Esophagus squamous epithelium (tissue), 5 donors: ENCODE results near the gene TSPAN32. TPM values are rescaled to one million over a fixed set of nuclear protein-coding genes. Genes with fewer than 3 reads are reported as not detected.
"Not testable (repeated sequence)": the region's sequence is repeated elsewhere in the genome, so short reads cannot be mapped to it uniquely, and the experiment has no call there.

Experiments used
- DNase-seq: peaks from one replicate; lab custom pipeline; 2025; lab: John Stamatoyannopoulos, UW
- H3K27ac ChIP-seq, 4 donors: fragments of 200-600 bp; sonication (generic); one replicate each; pipeline ENCODE4 v1.5.1; 2016 to 2019; ENCODE audit warnings: mild to moderate bottlenecking in 1 of 4
- H3K27me3 ChIP-seq, 4 donors: fragments of 200-600 bp; sonication (generic); 1 replicate in 3 of 4; 2 replicates in 1 of 4; pipeline versions ENCODE4 v1.5.1 to v1.6.0; 2017 to 2021; ENCODE audit warnings: antibody characterized with exemption in 1 of 4
- H3K36me3 ChIP-seq, 3 donors: fragments of 200-600 bp; sonication (generic); one replicate each; pipeline ENCODE4 v1.5.1; 2016 to 2019
- H3K4me1 ChIP-seq, 3 donors: fragments of 200-600 bp; sonication (generic); one replicate each; pipeline ENCODE4 v1.5.1; 2017 to 2019
- H3K4me3 ChIP-seq, 4 donors: fragments of 200-600 bp; sonication (generic); 1 replicate in 3 of 4; 2 replicates in 1 of 4; pipeline ENCODE4 v1.5.1; 2016 to 2019; ENCODE audit warnings: mild to moderate bottlenecking in 2 of 4, moderate library complexity in 1 of 4
- H3K9me3 ChIP-seq, 3 donors: fragments of 200-600 bp; sonication (generic); one replicate each; pipeline ENCODE4 v1.5.1; 2016 to 2019
- POLR2A ChIP-seq, 4 donors: fragments of 450-650 bp; IDR thresholded peaks; one replicate each; pipeline ENCODE4 v1.6.1; 2017; ENCODE audit warnings: antibody characterized with exemption in 4 of 4, mild to moderate bottlenecking in 4 of 4, moderate library complexity in 3 of 4
- WGBS, 2 donors: methylation state at CpG; one replicate each; pipeline ENCODE4 v1.1.5; 2018; 5-methylcytosine and 5-hydroxymethylcytosine counted together
- intact Hi-C: fragments of 100-400 bp; cut with DNase I; formaldehyde crosslinking; loops from one replicate; pipeline ENCODE4 v1.15.0; 2022
- total RNA-seq, 4 donors: library from RNA; depleted of rRNA; stranded (reverse); fragments of >200 nt; gene quantifications; one replicate each; pipeline ENCODE4 v1.1.0, GENCODE V29; 2016
- TF ChIP-seq, protein P1 (sequence below), 6 experiments: fragments of 450-650 bp in 4 of 6; fragments of 200-600 bp in 2 of 6; sonication (generic) in 2 of 6; IDR thresholded peaks; one replicate each; pipeline ENCODE4 v1.5.1; 2016 to 2019; ENCODE audit warnings: antibody characterized with exemption in 6 of 6, mild to moderate bottlenecking in 4 of 6, moderate library complexity in 4 of 6
- donor health status: DM: yes; HTN: yes; CAD: no.

TSPAN32 gene
- total RNA-seq, 4 donors from 2014 or later, result 2.5 TPM; not detected in 3

DNA sequence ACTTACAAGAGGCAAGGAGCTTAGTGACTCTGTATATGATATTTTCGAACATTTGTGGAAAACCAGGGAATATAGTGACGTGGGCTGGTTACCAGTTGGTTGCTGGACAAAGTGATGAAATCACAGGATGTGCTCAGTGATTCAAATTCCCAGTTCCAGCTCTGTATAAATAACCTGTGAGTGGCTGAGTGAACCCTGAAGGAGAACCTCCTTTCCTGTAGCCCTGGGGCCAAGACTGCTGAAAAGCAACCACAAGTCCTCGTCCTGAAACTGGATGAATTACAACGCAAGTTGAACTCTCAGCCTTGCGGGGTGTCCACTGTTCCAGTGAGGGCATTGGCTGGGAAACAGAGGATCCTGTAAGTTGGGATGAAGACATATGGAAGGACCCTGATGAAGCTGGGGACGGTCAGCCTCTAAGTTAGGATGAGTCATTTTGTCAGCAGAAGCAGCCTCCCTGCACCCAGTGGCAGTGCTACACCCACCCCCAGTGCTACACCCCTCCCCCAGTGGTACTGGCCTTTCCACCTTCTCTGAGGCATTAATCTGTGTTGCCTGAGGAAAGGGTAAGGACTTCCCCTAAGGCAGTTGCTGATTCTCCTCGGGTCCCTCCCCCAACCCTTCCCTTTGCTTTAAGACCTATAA is 53.3 kb downstream of the TSPAN32 start:
- Histone ChIP-seq H3K9me3 (peaks cover 0 to 8% (median 0%) of the 10 kb centered on the region in 3 donors), H3K36me3 (no peaks in the 10 kb centered on the region), H3K4me3 (no peak overlapping the region), H3K27me3 (peaks cover 0 to 27% (median 0%) of the 10 kb centered on the region in 4 donors), H3K4me1 (no peaks in the 10 kb centered on the region), H3K27ac (no peak overlapping the region)
- DNase-seq, result no peak
- TF ChIP-seq, protein P1, sequence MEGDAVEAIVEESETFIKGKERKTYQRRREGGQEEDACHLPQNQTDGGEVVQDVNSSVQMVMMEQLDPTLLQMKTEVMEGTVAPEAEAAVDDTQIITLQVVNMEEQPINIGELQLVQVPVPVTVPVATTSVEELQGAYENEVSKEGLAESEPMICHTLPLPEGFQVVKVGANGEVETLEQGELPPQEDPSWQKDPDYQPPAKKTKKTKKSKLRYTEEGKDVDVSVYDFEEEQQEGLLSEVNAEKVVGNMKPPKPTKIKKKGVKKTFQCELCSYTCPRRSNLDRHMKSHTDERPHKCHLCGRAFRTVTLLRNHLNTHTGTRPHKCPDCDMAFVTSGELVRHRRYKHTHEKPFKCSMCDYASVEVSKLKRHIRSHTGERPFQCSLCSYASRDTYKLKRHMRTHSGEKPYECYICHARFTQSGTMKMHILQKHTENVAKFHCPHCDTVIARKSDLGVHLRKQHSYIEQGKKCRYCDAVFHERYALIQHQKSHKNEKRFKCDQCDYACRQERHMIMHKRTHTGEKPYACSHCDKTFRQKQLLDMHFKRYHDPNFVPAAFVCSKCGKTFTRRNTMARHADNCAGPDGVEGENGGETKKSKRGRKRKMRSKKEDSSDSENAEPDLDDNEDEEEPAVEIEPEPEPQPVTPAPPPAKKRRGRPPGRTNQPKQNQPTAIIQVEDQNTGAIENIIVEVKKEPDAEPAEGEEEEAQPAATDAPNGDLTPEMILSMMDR (IDR thresholded peaks at IDR 0.05), result no peak
- TF ChIP-seq POLR2A (IDR thresholded peaks at IDR 0.05), result no peak
- WGBS, 2 donors, result 62 to 69% methylated on average over 6 to 7 of the region's 7 CpGs
- intact Hi-C loops, result no loop called here

DNA sequence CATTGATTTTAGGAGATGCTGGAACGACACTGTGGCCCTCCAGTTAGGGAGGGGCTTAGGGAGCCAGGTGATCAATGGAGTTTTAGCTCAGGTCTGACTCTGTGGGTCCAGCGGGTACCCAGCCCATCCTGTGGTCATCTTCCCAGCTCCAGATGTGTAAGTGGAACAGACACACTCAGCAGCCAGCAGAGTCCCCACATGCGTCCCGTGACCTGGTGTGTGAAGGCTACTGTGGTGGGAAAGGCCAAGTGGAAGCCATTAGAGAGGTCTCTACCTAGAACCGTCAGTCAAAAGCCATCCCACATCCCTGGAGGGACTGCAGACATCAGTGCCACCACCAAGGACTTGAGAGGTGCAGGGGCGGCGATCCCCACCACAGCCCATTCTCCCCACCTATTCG is 55.4 kb downstream of the TSPAN32 start:
- no peak overlapping the region for H3K27ac ChIP-seq
- WGBS, 2 donors, result 50 to 61% methylated on average over 4 of the region's 8 CpGs
- DNase-seq, result no peak
- TF ChIP-seq, protein P1 (IDR thresholded peaks at IDR 0.05), result no peak
- TF ChIP-seq POLR2A (IDR thresholded peaks at IDR 0.05), result no peak
- H3K27me3 ChIP-seq, result peaks cover 0 to 15% (median 0%) of the 10 kb centered on the region in 4 donors
- no peaks in the 10 kb centered on the region for H3K4me1 ChIP-seq
- H3K36me3 ChIP-seq, result no peaks in the 10 kb centered on the region
- H3K4me3 ChIP-seq, result no peak overlapping the region
- intact Hi-C loops, result no loop called here
- no peaks in the 10 kb centered on the region for H3K9me3 ChIP-seq

DNA sequence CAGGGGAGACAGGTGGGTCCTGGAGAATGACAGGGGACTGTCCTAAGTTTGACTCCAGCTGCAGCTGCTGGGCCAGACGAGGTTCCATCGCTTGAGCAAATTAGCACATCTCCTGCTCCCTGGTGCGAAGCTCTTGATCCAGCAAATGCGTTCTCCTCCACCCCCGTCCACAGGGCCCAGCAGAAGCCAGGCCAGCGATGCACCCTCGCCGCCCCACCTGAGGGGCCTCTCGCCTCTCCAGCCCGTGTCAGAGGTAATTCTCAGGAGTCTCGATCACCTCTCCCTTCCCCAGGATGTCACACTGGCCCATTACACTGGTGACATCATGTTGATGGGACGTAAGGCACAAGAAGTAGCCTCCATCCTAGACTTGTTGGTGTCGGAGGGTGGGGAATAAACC is 55.8 kb downstream of the TSPAN32 start:
- H3K4me3 ChIP-seq, DNase-seq, H3K9me3 ChIP-seq, H3K36me3 ChIP-seq, H3K27ac ChIP-seq, H3K4me1 ChIP-seq, intact Hi-C loops: not testable (repeated sequence)
- 96 to 100% methylated on average over 1 to 9 of the region's 13 CpGs for WGBS, 2 donors
- peaks cover 0 to 15% (median 0%) of the 10 kb centered on the region in 4 donors for H3K27me3 ChIP-seq

DNA sequence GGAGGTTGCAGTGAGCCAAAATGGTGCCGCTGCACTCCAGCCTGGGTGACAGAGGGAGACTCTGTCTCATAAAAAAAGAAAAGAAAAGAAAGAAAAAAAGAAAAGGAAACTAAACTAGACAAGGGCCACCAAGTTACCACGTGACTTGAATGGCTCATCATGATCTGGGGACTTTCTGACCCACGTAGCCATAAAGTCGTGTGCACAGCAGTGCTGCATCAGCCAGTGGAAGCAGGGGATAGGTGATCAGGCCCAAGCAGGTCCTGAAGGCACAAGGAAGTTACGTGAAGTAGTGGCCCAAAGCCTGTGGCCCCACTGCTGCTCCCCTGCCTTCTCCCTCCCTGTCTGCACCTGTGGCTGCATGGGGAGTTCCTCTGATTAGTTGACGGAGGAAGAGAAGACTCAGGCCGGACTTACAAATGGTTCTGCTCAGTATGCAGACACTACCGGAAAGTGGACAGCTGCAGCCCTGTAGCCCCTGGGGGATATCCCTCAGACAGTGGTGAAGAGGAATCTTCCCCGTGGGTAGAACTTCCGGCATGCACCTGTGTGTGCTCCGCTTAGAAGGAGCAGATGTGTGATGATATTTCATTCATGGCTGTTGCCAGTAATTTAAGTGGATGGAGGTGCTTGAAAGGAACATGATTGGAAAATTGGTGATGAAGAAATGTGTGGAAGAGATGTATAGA is 57.1 kb downstream of the TSPAN32 start:
- no peaks in the 10 kb centered on the region for H3K9me3 ChIP-seq
- DNase-seq, result no peak
- H3K27ac ChIP-seq, result no peak overlapping the region
- peaks cover 0 to 12% (median 0%) of the 10 kb centered on the region in 4 donors for H3K27me3 ChIP-seq
- intact Hi-C loops, result no loop called here
- H3K4me1 ChIP-seq, result no peaks in the 10 kb centered on the region
- H3K4me3 ChIP-seq, result no peak overlapping the region
- TF ChIP-seq, protein P1 (IDR thresholded peaks at IDR 0.05), result no peak
- TF ChIP-seq POLR2A (IDR thresholded peaks at IDR 0.05), result no peak
- 78 to 85% methylated on average over 8 to 9 of the region's 11 CpGs for WGBS, 2 donors
- no peaks in the 10 kb centered on the region for H3K36me3 ChIP-seq

DNA sequence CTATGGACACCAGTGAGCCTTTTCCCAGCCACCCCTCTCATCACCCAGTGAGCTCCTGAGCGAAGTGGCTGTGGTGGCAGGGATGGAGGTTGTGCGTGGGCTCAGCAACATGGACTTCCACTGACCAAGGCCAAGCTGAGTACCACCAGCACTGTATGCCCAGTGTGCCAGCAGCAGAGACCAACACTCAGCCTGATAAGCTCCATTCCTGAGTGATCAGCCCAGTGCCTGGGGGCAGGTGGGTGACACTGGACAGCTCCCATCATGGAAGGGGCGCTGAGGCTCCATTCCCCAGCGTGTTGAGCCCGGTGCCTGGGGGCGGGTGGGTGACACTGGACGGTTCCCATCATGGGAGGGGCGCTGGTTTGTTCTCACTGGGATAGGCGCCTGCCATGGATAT is 57.7 kb downstream of the TSPAN32 start:
- DNase-seq, result no peak
- 83 to 91% methylated on average over 2 to 3 of the region's 9 CpGs for WGBS, 2 donors
- no peak for TF ChIP-seq POLR2A (IDR thresholded peaks at IDR 0.05)
- TF ChIP-seq, protein P1 (IDR thresholded peaks at IDR 0.05), result no peak
- no peak overlapping the region for H3K4me3 ChIP-seq
- H3K9me3 ChIP-seq, result no peaks in the 10 kb centered on the region
- peaks cover 0 to 9% (median 0%) of the 10 kb centered on the region in 4 donors for H3K27me3 ChIP-seq
- H3K27ac ChIP-seq, result no peak overlapping the region
- no peaks in the 10 kb centered on the region for H3K36me3 ChIP-seq
- intact Hi-C loops, result no loop called here
- H3K4me1 ChIP-seq, result no peaks in the 10 kb centered on the region
